ENCODE results near the gene BEAN1. TPM values are rescaled to one million over a fixed set of nuclear protein-coding genes. Genes with fewer than 3 reads are reported as not detected.

Gene BEAN1
- total RNA-seq, 1 donor, result 0.36 TPM

DNA sequence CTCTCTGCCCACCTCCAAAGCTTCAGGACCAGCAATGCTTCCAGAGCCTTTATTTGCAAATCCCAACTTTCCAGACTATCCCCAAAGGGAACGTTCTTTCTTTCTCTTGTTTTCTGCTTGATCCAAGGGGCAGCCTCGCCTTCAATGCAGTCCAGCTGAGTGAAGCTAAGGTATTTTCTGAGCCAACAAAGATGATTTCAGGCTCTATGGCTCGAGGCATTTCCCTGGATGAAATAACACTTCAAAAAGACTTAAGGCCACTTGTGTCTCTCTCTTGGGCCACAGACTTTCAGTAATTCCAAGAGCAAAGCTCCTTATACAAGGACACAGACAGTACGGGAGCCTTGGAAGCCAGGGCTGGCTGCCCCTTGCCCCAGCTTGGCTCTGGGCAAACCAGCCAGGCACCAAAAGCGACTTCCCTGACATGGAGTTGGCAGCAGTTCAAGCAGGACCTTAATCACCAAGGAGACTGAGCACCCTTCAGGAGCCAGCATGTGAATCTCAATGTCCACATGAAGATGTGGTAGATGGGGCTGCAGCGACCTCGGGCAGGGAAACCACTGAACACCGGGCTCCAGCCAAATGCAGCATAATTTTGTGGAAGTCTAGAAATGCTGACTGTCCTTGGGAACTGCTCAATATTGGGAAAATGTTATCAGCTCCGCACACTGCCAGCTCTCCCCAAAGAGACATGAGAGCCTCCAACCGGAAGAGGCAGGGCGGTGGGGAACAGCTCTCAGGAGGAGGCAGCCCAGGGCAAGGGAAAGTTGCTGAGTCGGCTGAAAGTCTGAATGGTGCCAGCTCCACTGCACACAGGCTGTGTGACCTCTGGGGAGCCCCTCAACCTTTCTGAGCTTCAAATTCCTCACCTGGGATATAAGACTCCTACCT lies 83.9 kb downstream of the BEAN1 start:
- TF ChIP-seq, protein P1, sequence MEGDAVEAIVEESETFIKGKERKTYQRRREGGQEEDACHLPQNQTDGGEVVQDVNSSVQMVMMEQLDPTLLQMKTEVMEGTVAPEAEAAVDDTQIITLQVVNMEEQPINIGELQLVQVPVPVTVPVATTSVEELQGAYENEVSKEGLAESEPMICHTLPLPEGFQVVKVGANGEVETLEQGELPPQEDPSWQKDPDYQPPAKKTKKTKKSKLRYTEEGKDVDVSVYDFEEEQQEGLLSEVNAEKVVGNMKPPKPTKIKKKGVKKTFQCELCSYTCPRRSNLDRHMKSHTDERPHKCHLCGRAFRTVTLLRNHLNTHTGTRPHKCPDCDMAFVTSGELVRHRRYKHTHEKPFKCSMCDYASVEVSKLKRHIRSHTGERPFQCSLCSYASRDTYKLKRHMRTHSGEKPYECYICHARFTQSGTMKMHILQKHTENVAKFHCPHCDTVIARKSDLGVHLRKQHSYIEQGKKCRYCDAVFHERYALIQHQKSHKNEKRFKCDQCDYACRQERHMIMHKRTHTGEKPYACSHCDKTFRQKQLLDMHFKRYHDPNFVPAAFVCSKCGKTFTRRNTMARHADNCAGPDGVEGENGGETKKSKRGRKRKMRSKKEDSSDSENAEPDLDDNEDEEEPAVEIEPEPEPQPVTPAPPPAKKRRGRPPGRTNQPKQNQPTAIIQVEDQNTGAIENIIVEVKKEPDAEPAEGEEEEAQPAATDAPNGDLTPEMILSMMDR (IDR thresholded peaks at IDR 0.05; ENCODE audit: extremely low read depth, low read depth, low read length), result no peak
- no peak overlapping the region for H2AFZ ChIP-seq (ENCODE audit: low read length)
- peak; percentile 60 for DNase-seq (ENCODE audit: insufficient read length, low spot score, missing footprints)

GRCh38 chr16:66511602-66512271 lies 84.6 kb downstream of the BEAN1 start:
- H3K9me3 ChIP-seq (ENCODE audit: low read depth, low read length), result no peaks in the 10 kb centered on the region
- H3K36me3 ChIP-seq (ENCODE audit: insufficient read depth, low read length), result peaks cover 6% of the 10 kb centered on the region
- H3K27ac ChIP-seq (ENCODE audit: low read depth, low read length), result peak overlapping the region; percentile 47
- no peaks in the 10 kb centered on the region for H4K20me1 ChIP-seq (ENCODE audit: insufficient read depth, low read length)
- TF ChIP-seq, protein P1 (IDR thresholded peaks at IDR 0.05; ENCODE audit: extremely low read depth, low read depth, low read length), result no peak
- no peak overlapping the region for H2AFZ ChIP-seq (ENCODE audit: low read length)
- peaks cover 44% of the 10 kb centered on the region for H3K4me1 ChIP-seq (ENCODE audit: insufficient read depth, low read length)
- DNase-seq (ENCODE audit: insufficient read length, low spot score, missing footprints), result peak; percentile 87
- H3K4me3 ChIP-seq (ENCODE audit: insufficient read depth, low read length), result peak overlapping the region; percentile 5
- no peaks in the 10 kb centered on the region for H3K27me3 ChIP-seq (ENCODE audit: insufficient read depth, low read length)
- H3K79me2 ChIP-seq (ENCODE audit: insufficient read depth, low read length), result no peaks in the 10 kb centered on the region
- peak overlapping the region; percentile 70 for H3K4me2 ChIP-seq (ENCODE audit: insufficient read depth, low read length)

More for the DNA sequence above, 83.9 kb downstream of the BEAN1 start:
- Histone ChIP-seq H3K4me1 (ENCODE audit: insufficient read depth, low read length) (peaks cover 36% of the 10 kb centered on the region), H3K27ac (ENCODE audit: low read depth, low read length) (peak overlapping the region; percentile 47), H3K9me3 (ENCODE audit: low read depth, low read length) (no peaks in the 10 kb centered on the region), H3K36me3 (ENCODE audit: insufficient read depth, low read length) (peaks cover 6% of the 10 kb centered on the region), H3K79me2 (ENCODE audit: insufficient read depth, low read length) (no peaks in the 10 kb centered on the region), H3K4me2 (ENCODE audit: insufficient read depth, low read length) (peak overlapping the region; percentile 70), H3K4me3 (ENCODE audit: insufficient read depth, low read length) (no peak overlapping the region), H4K20me1 (ENCODE audit: insufficient read depth, low read length) (no peaks in the 10 kb centered on the region), H3K27me3 (ENCODE audit: insufficient read depth, low read length) (no peaks in the 10 kb centered on the region)

GRCh38 chr16:66512272-66513110 lies 85.4 kb downstream of the BEAN1 start:
- Histone ChIP-seq H3K4me1 (ENCODE audit: insufficient read depth, low read length) (peaks cover 51% of the 10 kb centered on the region), H3K4me2 (ENCODE audit: insufficient read depth, low read length) (peak overlapping the region; percentile 70), H2AFZ (ENCODE audit: low read length) (no peak overlapping the region)

More at GRCh38 chr16:66512272-66513110, 85.4 kb downstream of the BEAN1 start:
- Histone ChIP-seq H3K4me3 (ENCODE audit: insufficient read depth, low read length) (peak overlapping the region; percentile 5), H3K27ac (ENCODE audit: low read depth, low read length) (peak overlapping the region; percentile 47), H4K20me1 (ENCODE audit: insufficient read depth, low read length) (no peaks in the 10 kb centered on the region), H3K36me3 (ENCODE audit: insufficient read depth, low read length) (peaks cover 6% of the 10 kb centered on the region), H3K27me3 (ENCODE audit: insufficient read depth, low read length) (no peaks in the 10 kb centered on the region), H3K9me3 (ENCODE audit: low read depth, low read length) (no peaks in the 10 kb centered on the region), H3K79me2 (ENCODE audit: insufficient read depth, low read length) (no peaks in the 10 kb centered on the region)
- peak; percentile 48 for DNase-seq (ENCODE audit: insufficient read length, low spot score, missing footprints)
- TF ChIP-seq, protein P1 (IDR thresholded peaks at IDR 0.05; ENCODE audit: extremely low read depth, low read depth, low read length), result no peak

Data from osteoblast (primary cell).